LNCaP clone FGC (cell line): ENCODE data around the gene MINAR1.

Experiments used
- DNase-seq: peaks from one replicate; pipeline ENCODE4 v3.0.0-alpha.2; 2011; ENCODE audit warnings: low read depth
- H3K4me3 ChIP-seq: 2 replicates; pipeline ENCODE4 v1.5.1; 2011; ENCODE audit warnings: mild to moderate bottlenecking, low read depth, low read length, control low read depth
- CTCF ChIP-seq: IDR thresholded peaks from 2 replicates; pipeline ENCODE4 v1.5.1; 2012; ENCODE audit warnings: mild to moderate bottlenecking; ENCODE audit not compliant: control insufficient read depth, insufficient read depth; ENCODE audit errors: extremely low read depth

Gene MINAR1

GRCh38 chr15:79479616-79480015 is 47.5 kb downstream of the MINAR1 start:
- H3K4me3 ChIP-seq, result no peak overlapping the region
- DNase-seq, result no peak
- no peak for TF ChIP-seq CTCF

GRCh38 chr15:79481793-79482192 is 49.7 kb downstream of the MINAR1 start:
- no peak for DNase-seq
- H3K4me3 ChIP-seq, result no peak overlapping the region
- TF ChIP-seq CTCF, result no peak
